ENCODE results near the gene TNFSF13B. TPM values are rescaled to one million over a fixed set of nuclear protein-coding genes. Genes with fewer than 3 reads are reported as not detected.
A peak's percentile ranks its signal among the peaks of the same experiment; 100 is the strongest.

The TNFSF13B gene
- total RNA-seq, 1 donor from 2014 or later: 1.8 TPM

- H3K36me3 Mint-ChIP-seq (ENCODE audit: low read depth, unreplicated experiment): no peaks in the 10 kb centered on the region
- H3K9me3 Mint-ChIP-seq (ENCODE audit: unreplicated experiment): no peaks in the 10 kb centered on the region
- peak; percentile 90 for TF ChIP-seq CTCF (IDR thresholded peaks at IDR 0.05; ENCODE audit: unreplicated experiment)
- no peak for DNase-seq (ENCODE audit: low spot score)
- no peak overlapping the region for H3K27ac Mint-ChIP-seq (ENCODE audit: unreplicated experiment)
- no peak overlapping the region for H3K4me3 Mint-ChIP-seq (ENCODE audit: unreplicated experiment)
- peaks cover 16% of the 10 kb centered on the region for H3K4me1 Mint-ChIP-seq (ENCODE audit: unreplicated experiment)
- no peaks in the 10 kb centered on the region for H3K27me3 Mint-ChIP-seq (ENCODE audit: unreplicated experiment)
Measured at GRCh38 chr13:108322206-108322824, 52.8 kb downstream of the TNFSF13B start.

GRCh38 chr13:108323031-108323430 is 53.5 kb downstream of the TNFSF13B start:
- DNase-seq (ENCODE audit: low spot score): no peak
- no peaks in the 10 kb centered on the region for H3K9me3 Mint-ChIP-seq (ENCODE audit: unreplicated experiment)
- H3K36me3 Mint-ChIP-seq (ENCODE audit: low read depth, unreplicated experiment): no peaks in the 10 kb centered on the region
- no peaks in the 10 kb centered on the region for H3K27me3 Mint-ChIP-seq (ENCODE audit: unreplicated experiment)
- H3K4me1 Mint-ChIP-seq (ENCODE audit: unreplicated experiment): peaks cover 16% of the 10 kb centered on the region
- TF ChIP-seq CTCF (IDR thresholded peaks at IDR 0.05; ENCODE audit: unreplicated experiment): no peak
- H3K4me3 Mint-ChIP-seq (ENCODE audit: unreplicated experiment): no peak overlapping the region
- H3K27ac Mint-ChIP-seq (ENCODE audit: unreplicated experiment): no peak overlapping the region

- no peak for TF ChIP-seq CTCF (IDR thresholded peaks at IDR 0.05; ENCODE audit: unreplicated experiment)
- DNase-seq (ENCODE audit: low spot score): no peak
- Mint-ChIP-seq H3K4me3 (ENCODE audit: unreplicated experiment) (no peak overlapping the region), H3K4me1 (ENCODE audit: unreplicated experiment) (peaks cover 16% of the 10 kb centered on the region), H3K9me3 (ENCODE audit: unreplicated experiment) (no peaks in the 10 kb centered on the region), H3K27me3 (ENCODE audit: unreplicated experiment) (no peaks in the 10 kb centered on the region), H3K27ac (ENCODE audit: unreplicated experiment) (peak overlapping the region; percentile 61), H3K36me3 (ENCODE audit: low read depth, unreplicated experiment) (no peaks in the 10 kb centered on the region)
Measured at GRCh38 chr13:108325863-108326262, 56.3 kb downstream of the TNFSF13B start.

GRCh38 chr13:108326309-108326708 is 56.8 kb downstream of the TNFSF13B start:
- H3K4me1 Mint-ChIP-seq (ENCODE audit: unreplicated experiment): peaks cover 16% of the 10 kb centered on the region
- no peak overlapping the region for H3K4me3 Mint-ChIP-seq (ENCODE audit: unreplicated experiment)
- TF ChIP-seq CTCF (IDR thresholded peaks at IDR 0.05; ENCODE audit: unreplicated experiment): no peak
- peaks cover 1% of the 10 kb centered on the region for H3K27me3 Mint-ChIP-seq (ENCODE audit: unreplicated experiment)
- H3K27ac Mint-ChIP-seq (ENCODE audit: unreplicated experiment): peak overlapping the region; percentile 33
- no peak for DNase-seq (ENCODE audit: low spot score)
- no peaks in the 10 kb centered on the region for H3K9me3 Mint-ChIP-seq (ENCODE audit: unreplicated experiment)
- H3K36me3 Mint-ChIP-seq (ENCODE audit: low read depth, unreplicated experiment): no peaks in the 10 kb centered on the region

GRCh38 chr13:108328848-108329247 is 59.3 kb downstream of the TNFSF13B start:
- no peak for TF ChIP-seq CTCF (IDR thresholded peaks at IDR 0.05; ENCODE audit: unreplicated experiment)
- H3K9me3 Mint-ChIP-seq (ENCODE audit: unreplicated experiment): no peaks in the 10 kb centered on the region
- H3K27me3 Mint-ChIP-seq (ENCODE audit: unreplicated experiment): peaks cover 1% of the 10 kb centered on the region
- H3K4me1 Mint-ChIP-seq (ENCODE audit: unreplicated experiment): peaks cover 16% of the 10 kb centered on the region
- H3K4me3 Mint-ChIP-seq (ENCODE audit: unreplicated experiment): no peak overlapping the region
- DNase-seq (ENCODE audit: low spot score): no peak
- H3K27ac Mint-ChIP-seq (ENCODE audit: unreplicated experiment): no peak overlapping the region
- no peaks in the 10 kb centered on the region for H3K36me3 Mint-ChIP-seq (ENCODE audit: low read depth, unreplicated experiment)
